DND-41 (cell line): Measurements from ENCODE around the gene GLYATL1.

Source experiments
- ATAC-seq: fragments of 200-7000 bp; cut with Tn5 transposase; 3 replicates; pipeline ENCODE4 v1.9.1; 2021; ENCODE audit warnings: low read depth; ENCODE audit not compliant: insufficient read depth
- DNase-seq: peaks from one replicate; pipeline ENCODE4 v3.0.0-alpha.2; 2020
- H2AFZ ChIP-seq: 2 replicates; pipeline ENCODE4 v1.6.0; 2012; ENCODE audit warnings: low read depth, low read length
- H3K27ac ChIP-seq: 2 replicates; pipeline ENCODE4 v1.5.1; 2012; ENCODE audit warnings: low read length, inconsistent platforms
- H3K27me3 ChIP-seq: fragments of 200-600 bp; sonication (generic); 2 replicates; pipeline ENCODE4 v1.6.0; 2012; ENCODE audit warnings: low read length, mild to moderate bottlenecking, inconsistent platforms; ENCODE audit not compliant: insufficient read depth, poor library complexity
- H3K36me3 ChIP-seq: 2 replicates; pipeline ENCODE4 v1.5.1; 2012; ENCODE audit warnings: low read length, inconsistent platforms; ENCODE audit not compliant: insufficient read depth
- H3K4me1 ChIP-seq: 2 replicates; pipeline ENCODE4 v1.5.1; 2012; ENCODE audit warnings: mild to moderate bottlenecking, low read length; ENCODE audit not compliant: insufficient read depth
- H3K4me2 ChIP-seq: 2 replicates; pipeline ENCODE4 v1.6.0; 2012; ENCODE audit warnings: mild to moderate bottlenecking, moderate library complexity, low read length, inconsistent platforms; ENCODE audit not compliant: insufficient read depth
- H3K4me3 ChIP-seq, 2 experiments: fragments of 200-600 bp in 1 of 2; shearing (Covaris generic) in 1 of 2; 2 replicates each; pipeline ENCODE4 v1.5.1; 2012 to 2016; ENCODE audit warnings: inconsistent platforms in 2 of 2, low read length in 2 of 2, mild to moderate bottlenecking in 2 of 2, low read depth in 1 of 2, moderate library complexity in 1 of 2
- H3K79me2 ChIP-seq: 2 replicates; pipeline ENCODE4 v1.6.0; 2012; ENCODE audit warnings: low read length, inconsistent platforms; ENCODE audit not compliant: insufficient read depth
- H3K9ac ChIP-seq: 2 replicates; pipeline ENCODE4 v1.6.0; 2012; ENCODE audit warnings: low read depth, mild to moderate bottlenecking, inconsistent platforms, low read length, moderate library complexity
- H3K9me3 ChIP-seq: 2 replicates; pipeline ENCODE4 v1.5.1; 2012; ENCODE audit warnings: low read length, moderate library complexity, mild to moderate bottlenecking, inconsistent platforms; ENCODE audit not compliant: insufficient read depth, severe bottlenecking
- H4K20me1 ChIP-seq: 2 replicates; pipeline ENCODE4 v1.6.0; 2012; ENCODE audit warnings: low read length; ENCODE audit not compliant: insufficient read depth
- CTCF ChIP-seq: IDR thresholded peaks from 2 replicates; pipeline ENCODE4 v1.5.1; 2012; ENCODE audit warnings: borderline replicate concordance, low read length, moderate library complexity, mild to moderate bottlenecking; ENCODE audit not compliant: poor library complexity, severe bottlenecking; ENCODE audit errors: extremely low read depth
- EZH2 ChIP-seq: IDR thresholded peaks from 3 replicates; pipeline ENCODE4 v1.6.1; 2012; ENCODE audit warnings: borderline replicate concordance, low read depth, mild to moderate bottlenecking, moderate library complexity, low read length, inconsistent platforms; ENCODE audit not compliant: severe bottlenecking

GLYATL1 gene

GRCh38 chr11:58940028-58940427 lies 740 bp downstream of the GLYATL1 start:
- no peak for DNase-seq
- TF ChIP-seq EZH2, result no peak
- TF ChIP-seq CTCF, result no peak
- Histone ChIP-seq H3K79me2 (no peaks in the 10 kb centered on the region), H4K20me1 (no peaks in the 10 kb centered on the region), H2AFZ (no peak overlapping the region), H3K27me3 (no peaks in the 10 kb centered on the region), H3K9me3 (no peaks in the 10 kb centered on the region), H3K4me1 (no peaks in the 10 kb centered on the region), H3K4me2 (no peak overlapping the region), H3K9ac (no peak overlapping the region), H3K27ac (no peak overlapping the region), H3K4me3 (no peak overlapping the region), H3K36me3 (no peaks in the 10 kb centered on the region)
- no peak for ATAC-seq

GRCh38 chr11:58941838-58942237 lies 2.5 kb downstream of the GLYATL1 start:
- TF ChIP-seq CTCF, result no peak
- no peak for TF ChIP-seq EZH2
- Histone ChIP-seq H4K20me1 (no peaks in the 10 kb centered on the region), H3K9ac (no peak overlapping the region)

GRCh38 chr11:58945663-58946062 lies 6.4 kb downstream of the GLYATL1 start:
- no peak for DNase-seq

More at GRCh38 chr11:58941838-58942237, 2.5 kb downstream of the GLYATL1 start:
- no peak overlapping the region for H3K4me2 ChIP-seq
- H2AFZ ChIP-seq, result no peak overlapping the region
- no peak for ATAC-seq
- no peaks in the 10 kb centered on the region for H3K79me2 ChIP-seq
- H3K4me3 ChIP-seq, result no peak overlapping the region
- no peak overlapping the region for H3K27ac ChIP-seq
- H3K27me3 ChIP-seq, result no peaks in the 10 kb centered on the region
- no peaks in the 10 kb centered on the region for H3K36me3 ChIP-seq
- no peaks in the 10 kb centered on the region for H3K9me3 ChIP-seq
- no peaks in the 10 kb centered on the region for H3K4me1 ChIP-seq
- no peak for DNase-seq

More at GRCh38 chr11:58945663-58946062, 6.4 kb downstream of the GLYATL1 start:
- Histone ChIP-seq H3K9ac (no peak overlapping the region), H3K27ac (no peak overlapping the region), H3K9me3 (no peaks in the 10 kb centered on the region), H2AFZ (no peak overlapping the region), H3K36me3 (no peaks in the 10 kb centered on the region), H3K27me3 (no peaks in the 10 kb centered on the region), H3K79me2 (no peaks in the 10 kb centered on the region), H3K4me3 (no peak overlapping the region), H3K4me1 (no peaks in the 10 kb centered on the region), H4K20me1 (no peaks in the 10 kb centered on the region), H3K4me2 (no peak overlapping the region)
- ATAC-seq, result no peak
- no peak for TF ChIP-seq EZH2
- TF ChIP-seq CTCF, result no peak
